GM23338 (cell line): ENCODE data around the gene OAS3.

Source experiments
- CREB1 ChIP-seq: fragments of 250-450 bp; sonication (Bioruptor Pico); IDR thresholded peaks from 2 replicates; pipeline ENCODE4 v1.5.0; 2020; ENCODE audit warnings: low read depth, mild to moderate bottlenecking, moderate library complexity
- CTCF ChIP-seq, 2 experiments: fragments of 200-600 bp in 1 of 2; sonication (generic) in 1 of 2; conservative IDR thresholded peaks; 2 replicates each; pipeline versions ENCODE4 v1.5.1 to v1.6.1; 2016 to 2017; ENCODE audit warnings: antibody characterized with exemption in 2 of 2, low read depth in 2 of 2, mild to moderate bottlenecking in 2 of 2, moderate library complexity in 1 of 2
- EZH2 ChIP-seq: fragments of 200-600 bp; sonication (generic); IDR thresholded peaks from one replicate; pipeline ENCODE4 v1.8.0; 2017; ENCODE audit warnings: antibody characterized with exemption, mild to moderate bottlenecking, low read depth; ENCODE audit not compliant: unreplicated experiment
- POLR2AphosphoS5 ChIP-seq: IDR thresholded peaks from 2 replicates; pipeline ENCODE4 v1.6.1; 2016; ENCODE audit warnings: antibody characterized with exemption, low read depth
- ZNF114 ChIP-seq: fragments of 250-450 bp; sonication (Bioruptor Pico); IDR thresholded peaks from 2 replicates; pipeline ENCODE4 v1.5.0; 2020; ENCODE audit warnings: mild to moderate bottlenecking, moderate library complexity

- TF ChIP-seq CTCF (conservative IDR thresholded peaks at IDR 0.05; ENCODE audit: low read depth in 2 of 2) (no peak), POLR2AphosphoS5 (no peak), EZH2 (no peak), CREB1 (no peak), ZNF114 (no peak)
Measured at GRCh38 chr12:112961074-112961473, 22.8 kb downstream of the OAS3 start.
